H1 (cell line): Measurements from ENCODE around the gene ENTPD1. TPM values are rescaled to one million over a fixed set of nuclear protein-coding genes. Genes with fewer than 3 reads are reported as not detected.

Experiments used
- CTCF ChIA-PET: fragments of 300-600 bp; sonication (Branson Sonifier 250); formaldehyde crosslinking; loops from one replicate; lab custom pipeline; 2021; ENCODE audit not compliant: partially characterized antibody; lab: Charles Lee
- POLR2A ChIA-PET: fragments of 300-600 bp; sonication (Branson Sonifier 250); formaldehyde crosslinking; loops from one replicate; lab custom pipeline; 2021; ENCODE audit warnings: inconsistent platforms; ENCODE audit not compliant: partially characterized antibody; lab: Charles Lee
- DNase-seq, 2 experiments: peaks; one replicate each; pipeline versions ENCODE4 v3.0.0 to v3.0.0-alpha.2; 2010 to 2022; ENCODE audit warnings: low spot score in 2 of 2, low read depth in 1 of 2, mixed read lengths in 1 of 2
- FAIRE-seq: peaks from 2 replicates; lab custom pipeline; 2011; peaks lifted over from hg19 to GRCh38; lab: Jason Lieb, UNC
- H2AFZ ChIP-seq: 2 replicates; pipeline ENCODE4 v1.8.1; 2012; ENCODE audit warnings: low read length, inconsistent platforms
- H2AK5ac ChIP-seq: 2 replicates; pipeline ENCODE4 v1.6.1; 2013; ENCODE audit warnings: low read depth, low read length
- H2BK120ac ChIP-seq: replicated peaks from 2 replicates; pipeline ENCODE3; 2013; ENCODE audit warnings: low read depth, low read length, inconsistent platforms
- H2BK12ac ChIP-seq: 2 replicates; pipeline ENCODE4 v1.6.1; 2013; ENCODE audit warnings: low read depth, low read length
- H2BK15ac ChIP-seq: 2 replicates; pipeline ENCODE4 v1.6.1; 2013; ENCODE audit warnings: low read length
- H2BK20ac ChIP-seq: 2 replicates; pipeline ENCODE4 v1.6.1; 2013; ENCODE audit warnings: low read length
- H2BK5ac ChIP-seq: 2 replicates; pipeline ENCODE4 v1.6.1; 2013; ENCODE audit warnings: low read depth, low read length
- H3K14ac ChIP-seq: 2 replicates; pipeline ENCODE4 v1.6.1; 2013; ENCODE audit warnings: inconsistent platforms; ENCODE audit not compliant: insufficient read length
- H3K18ac ChIP-seq: 2 replicates; pipeline ENCODE4 v1.6.1; 2013; ENCODE audit warnings: low read length; ENCODE audit errors: extremely low read depth
- H3K23ac ChIP-seq: 2 replicates; pipeline ENCODE4 v1.6.1; 2013; ENCODE audit warnings: inconsistent platforms; ENCODE audit not compliant: insufficient read length
- H3K23me2 ChIP-seq: 2 replicates; pipeline ENCODE4 v1.6.1; 2013; ENCODE audit warnings: low read depth, low read length
- H3K27ac ChIP-seq: 2 replicates; pipeline ENCODE4 v1.6.1; 2011; ENCODE audit warnings: low read depth, low read length, inconsistent platforms
- H3K27me3 ChIP-seq, 4 experiments: replicated peaks in 1 of 4; 1 replicate in 1 of 4; 2 replicates in 3 of 4; pipeline versions ENCODE4 v1.6.1 to v1.8.1; 2011 to 2013; ENCODE audit warnings: low read length in 3 of 4, mild to moderate bottlenecking in 3 of 4, inconsistent platforms in 2 of 4, mixed read lengths in 2 of 4, moderate library complexity in 1 of 4; ENCODE audit not compliant: control insufficient read depth in 3 of 4, insufficient read depth in 3 of 4; ENCODE audit errors: extremely low read depth in 1 of 4
- H3K36me3 ChIP-seq, 4 experiments: 2 replicates each; pipeline versions ENCODE4 v1.6.1 to v1.8.1; 2011 to 2013; ENCODE audit warnings: mild to moderate bottlenecking in 4 of 4, low read length in 3 of 4, moderate library complexity in 2 of 4, control low read depth in 1 of 4, inconsistent platforms in 1 of 4; ENCODE audit not compliant: insufficient read depth in 4 of 4, control insufficient read depth in 2 of 4
- H3K4ac ChIP-seq: replicated peaks from 2 replicates; pipeline ENCODE3; 2013; ENCODE audit warnings: low read length, low read depth, mixed read lengths, inconsistent platforms; ENCODE audit not compliant: insufficient read length
- H3K4me1 ChIP-seq, 4 experiments: replicated peaks in 1 of 4; 1 replicate in 1 of 4; 2 replicates in 3 of 4; pipeline versions ENCODE4 v1.6.1 to v1.8.1; 2011 to 2013; ENCODE audit warnings: low read length in 3 of 4, inconsistent platforms in 2 of 4, mixed read lengths in 1 of 4; ENCODE audit not compliant: insufficient read depth in 4 of 4, control insufficient read depth in 3 of 4
- H3K4me2 ChIP-seq, 2 experiments: 2 replicates each; pipeline versions ENCODE4 v1.6.1 to v1.8.1; 2011 to 2013; ENCODE audit warnings: low read depth in 2 of 2, low read length in 2 of 2, control low read depth in 1 of 2, inconsistent platforms in 1 of 2, mild to moderate bottlenecking in 1 of 2; ENCODE audit not compliant: insufficient read depth in 1 of 2
- H3K4me3 ChIP-seq, 4 experiments: fragments of 200-600, 300-600 bp in 1 of 4; sonication (generic), shearing (Covaris generic), sonication (Bioruptor Twin) in 1 of 4; 2 replicates each; pipeline versions ENCODE4 v1.5.1 to v1.8.1; 2011 to 2016; ENCODE audit warnings: low read length in 4 of 4, low read depth in 3 of 4, control low read depth in 2 of 4, inconsistent platforms in 2 of 4, mild to moderate bottlenecking in 2 of 4, mixed read lengths in 1 of 4, moderate library complexity in 1 of 4; ENCODE audit not compliant: insufficient read depth in 2 of 4; ENCODE audit errors: extremely low read depth in 1 of 4
- H3K56ac ChIP-seq: replicated peaks from 2 replicates; pipeline ENCODE3; 2013; ENCODE audit warnings: low read depth, mild to moderate bottlenecking, mixed read lengths, low read length, inconsistent platforms; ENCODE audit not compliant: insufficient read length
- H3K79me1 ChIP-seq: 2 replicates; pipeline ENCODE4 v1.6.1; 2013; ENCODE audit warnings: low read depth, low read length, control low read depth
- H3K79me2 ChIP-seq, 2 experiments: 2 replicates each; pipeline versions ENCODE4 v1.6.1 to v1.8.1; 2012 to 2013; ENCODE audit warnings: low read length in 2 of 2, mild to moderate bottlenecking in 2 of 2, inconsistent platforms in 1 of 2; ENCODE audit not compliant: insufficient read depth in 2 of 2, control insufficient read depth in 1 of 2
- H3K9ac ChIP-seq, 4 experiments: replicated peaks in 1 of 4; 1 replicate in 1 of 4; 2 replicates in 3 of 4; pipeline versions ENCODE4 v1.6.1 to v1.8.1; 2011 to 2013; ENCODE audit warnings: low read depth in 3 of 4, low read length in 3 of 4, control low read depth in 2 of 4, mild to moderate bottlenecking in 2 of 4, moderate library complexity in 2 of 4, inconsistent platforms in 1 of 4; ENCODE audit errors: extremely low read depth in 1 of 4
- H3K9me3 ChIP-seq, 2 experiments: 2 replicates each; pipeline versions ENCODE4 v1.6.1 to v1.8.1; 2012 to 2013; ENCODE audit warnings: mild to moderate bottlenecking in 2 of 2, moderate library complexity in 2 of 2, control low read depth in 1 of 2, inconsistent platforms in 1 of 2, low read depth in 1 of 2, low read length in 1 of 2, mixed read lengths in 1 of 2; ENCODE audit not compliant: insufficient read depth in 2 of 2
- H4K20me1 ChIP-seq, 2 experiments: replicated peaks in 1 of 2; 2 replicates each; pipeline versions ENCODE3 to v1.8.1; 2011 to 2013; ENCODE audit warnings: inconsistent platforms in 2 of 2, low read length in 2 of 2, mild to moderate bottlenecking in 1 of 2; ENCODE audit not compliant: insufficient read depth in 2 of 2, control insufficient read depth in 1 of 2
- H4K5ac ChIP-seq: 2 replicates; pipeline ENCODE4 v1.6.1; 2013; ENCODE audit warnings: low read length, low read depth, mixed read lengths, inconsistent platforms; ENCODE audit not compliant: insufficient read length
- H4K8ac ChIP-seq: 2 replicates; pipeline ENCODE4 v1.8.0; 2013; ENCODE audit warnings: mild to moderate bottlenecking, moderate library complexity, low read length, inconsistent platforms; ENCODE audit not compliant: insufficient read depth; ENCODE audit errors: extremely low read depth
- H4K91ac ChIP-seq: replicated peaks from 2 replicates; pipeline ENCODE3; 2013; ENCODE audit warnings: low read length, mixed read lengths, inconsistent platforms; ENCODE audit not compliant: insufficient read length
- ATF2 ChIP-seq: IDR thresholded peaks from 2 replicates; pipeline ENCODE4 v1.6.1; 2012; ENCODE audit warnings: low read length, inconsistent platforms
- BACH1 ChIP-seq: IDR thresholded peaks from 2 replicates; pipeline ENCODE4 v1.6.1; 2012; ENCODE audit warnings: low read length, improper control_type of control experiment
- BRCA1 ChIP-seq: IDR thresholded peaks from 2 replicates; pipeline ENCODE4 v1.6.1; 2012; ENCODE audit warnings: low read depth, low read length, improper control_type of control experiment
- CBX8 ChIP-seq: fragments of 300-800, 300-1000 bp; sonication (generic); IDR thresholded peaks from 2 replicates; pipeline ENCODE4 v1.7.1; 2016; ENCODE audit warnings: low read depth, low read length, borderline replicate concordance
- CREB1 ChIP-seq: IDR thresholded peaks from 2 replicates; pipeline ENCODE4 v1.6.1; 2012; ENCODE audit warnings: inconsistent platforms
- EGR1 ChIP-seq: IDR thresholded peaks from 2 replicates; pipeline ENCODE4 v1.6.1; 2011; ENCODE audit warnings: low read depth, low read length, borderline replicate concordance
- JUN ChIP-seq: IDR thresholded peaks from 2 replicates; pipeline ENCODE4 v1.6.1; 2011; ENCODE audit warnings: low read depth, mild to moderate bottlenecking, improper control_type of control experiment, low read length
- PHF8 ChIP-seq: fragments of 200-600 bp; sonication (generic); conservative IDR thresholded peaks from 2 replicates; pipeline ENCODE4 v1.7.1; 2012; ENCODE audit warnings: low read depth, mild to moderate bottlenecking, inconsistent platforms, low read length, moderate library complexity
- SP2 ChIP-seq: IDR thresholded peaks from 2 replicates; pipeline ENCODE4 v1.6.1; 2012; ENCODE audit warnings: mild to moderate bottlenecking, low read length, inconsistent platforms
- USF2 ChIP-seq: IDR thresholded peaks from 2 replicates; pipeline ENCODE4 v1.6.1; 2011; ENCODE audit warnings: low read length, improper control_type of control experiment
- WGBS, 2 experiments: shearing (Covaris generic) in 1 of 2; methylation state at CpG; one replicate each; pipeline versions ENCODE4 v1.1.6 to v1.1.7; 2013 to 2015; ENCODE audit warnings: low lambda C conversion rate in 2 of 2, mixed read lengths in 2 of 2, inconsistent platforms in 1 of 2, low coverage in 1 of 2, missing lambda C conversion rate in 1 of 2; ENCODE audit not compliant: insufficient replicate concordance in 2 of 2, insufficient coverage in 1 of 2, insufficient read length in 1 of 2; ENCODE audit errors: extremely low coverage in 1 of 2, missing lambda C conversion rate in 1 of 2; 5-methylcytosine and 5-hydroxymethylcytosine counted together
- polyA plus RNA-seq, 7 experiments: library from polyadenylated mRNA; depleted of rRNA in 3 of 7; stranded (reverse) in 5 of 7; unstranded in 2 of 7; fragments of >200 nt in 5 of 7; fragments of 200-250 nt in 2 of 7; gene quantifications; 1 replicate in 5 of 7; 2 replicates in 1 of 7; 4 replicates in 1 of 7; pipeline versions ENCODE4 v1.2.1 to v1.2.3, GENCODE V29; 2011 to 2013; ENCODE audit warnings: missing spikeins in 2 of 7, mixed read lengths in 2 of 7
- total RNA-seq: library from RNA; stranded (reverse); fragmentation: NEBNext Ultra II Directional; extraction: Animal tissue kit (Norgen Biotek cat#: 25700); gene quantifications from 2 replicates; pipeline ENCODE4 v1.2.1, GENCODE V29; 2021

The ENTPD1 gene
- total and polyA plus RNA-seq, 2 of the 8 experiments (the other 6 are each of a cell fraction or from before 2014, with no cell fraction given) = 2.2 to 2.5 TPM

GRCh38 chr10:95790982-95791381, 35.0 kb downstream of the ENTPD1 start:
- no peak overlapping the region for H3K14ac ChIP-seq
- H3K18ac ChIP-seq = no peak overlapping the region
- H4K8ac ChIP-seq = no peak overlapping the region
- TF ChIP-seq PHF8 (no peak), JUN (no peak), EGR1 (no peak), BRCA1 (no peak), CREB1 (no peak), CBX8 (no peak), ATF2 (no peak), SP2 (no peak), USF2 (no peak), BACH1 (no peak)
- H3K23me2 ChIP-seq = no peaks in the 10 kb centered on the region
- no peak overlapping the region for H3K4me3 ChIP-seq
- H3K56ac ChIP-seq = no peak overlapping the region
- ChIA-PET POLR2A (no interaction called here), CTCF (interaction anchor here (0.8 to 1.4 kb wide), 2 partner anchors 13 to 97 kb away, joined by 3 to 4 read pairs; partner anchors contain the start of gene TCTN3)
- H2BK5ac ChIP-seq = no peak overlapping the region
- no peaks in the 10 kb centered on the region for H3K79me2 ChIP-seq
- H4K5ac ChIP-seq = no peak overlapping the region
- no peak overlapping the region for H2BK120ac ChIP-seq
- H3K27me3 ChIP-seq = no peaks in the 10 kb centered on the region
- no peaks in the 10 kb centered on the region for H3K79me1 ChIP-seq
- H3K23ac ChIP-seq = no peak overlapping the region
- no peak overlapping the region for H2AK5ac ChIP-seq
- H3K9me3 ChIP-seq = no peaks in the 10 kb centered on the region
- no peak overlapping the region for H4K91ac ChIP-seq
- no peak overlapping the region for H2BK15ac ChIP-seq
- no peak overlapping the region for H3K4ac ChIP-seq
- H2BK20ac ChIP-seq = no peak overlapping the region
- no peak overlapping the region for H3K4me2 ChIP-seq
- H2AFZ ChIP-seq = no peak overlapping the region
- FAIRE-seq (no peak), DNase-seq (no peak)
- H3K9ac ChIP-seq = no peak overlapping the region
- H4K20me1 ChIP-seq = no peaks in the 10 kb centered on the region
- no peaks in the 10 kb centered on the region; a peak in 1 of 8 replicates for H3K36me3 ChIP-seq
- no peak overlapping the region for H3K27ac ChIP-seq
- H2BK12ac ChIP-seq = no peak overlapping the region
- WGBS, 2 experiments = 93% methylated on average over 3 of the region's 3 CpGs; no CpG with 5 or more reads in 1 of the 2 experiments
- H3K4me1 ChIP-seq = peaks cover 0 to 4% (median 0%) of the 10 kb centered on the region in 4 experiments; a peak in 1 of 7 replicates
